H9 (cell line): ENCODE data around the gene TTF2. TPM values are rescaled to one million over a fixed set of nuclear protein-coding genes. Genes with fewer than 3 reads are reported as not detected.

ENCODE experiments used
- DNase-seq: peaks from one replicate; pipeline ENCODE4 v3.0.0-alpha.2; 2017
- H2AFZ ChIP-seq: one replicate; pipeline ENCODE4 v1.6.1; 2013; ENCODE audit warnings: mild to moderate bottlenecking, low read length, control low read depth, moderate library complexity
- H2AK5ac ChIP-seq: 2 replicates; pipeline ENCODE4 v1.6.1; 2013; ENCODE audit warnings: low read length, control low read depth, mixed read lengths; ENCODE audit not compliant: insufficient read length
- H2BK120ac ChIP-seq: one replicate; pipeline ENCODE4 v1.6.1; 2013; ENCODE audit warnings: low read depth, mild to moderate bottlenecking, low read length, control low read depth, inconsistent platforms; ENCODE audit not compliant: poor library complexity, severe bottlenecking
- H2BK12ac ChIP-seq: 2 replicates; pipeline ENCODE4 v1.6.1; 2013; ENCODE audit warnings: low read length, control low read depth, mixed read lengths, low read depth; ENCODE audit not compliant: insufficient read length
- H2BK15ac ChIP-seq: 2 replicates; pipeline ENCODE4 v1.6.1; 2013; ENCODE audit warnings: low read depth, low read length, control low read depth
- H2BK20ac ChIP-seq: one replicate; pipeline ENCODE4 v1.6.1; 2013; ENCODE audit warnings: low read depth, mild to moderate bottlenecking, low read length, control low read depth, inconsistent platforms; ENCODE audit not compliant: poor library complexity, severe bottlenecking
- H2BK5ac ChIP-seq: 2 replicates; pipeline ENCODE4 v1.6.1; 2013; ENCODE audit warnings: low read length, control low read depth, mixed read lengths; ENCODE audit not compliant: insufficient read length
- H3K14ac ChIP-seq: 2 replicates; pipeline ENCODE4 v1.6.1; 2013; ENCODE audit warnings: low read length, control low read depth; ENCODE audit not compliant: insufficient read depth
- H3K18ac ChIP-seq: 2 replicates; pipeline ENCODE4 v1.6.1; 2013; ENCODE audit warnings: low read depth, mild to moderate bottlenecking, mixed read lengths, low read length, control low read depth; ENCODE audit not compliant: insufficient read length
- H3K23ac ChIP-seq: 2 replicates; pipeline ENCODE4 v1.6.1; 2013; ENCODE audit warnings: low read length, control low read depth, mixed read lengths, low read depth; ENCODE audit not compliant: insufficient read length
- H3K23me2 ChIP-seq: 2 replicates; pipeline ENCODE4 v1.6.1; 2013; ENCODE audit warnings: low read depth, mild to moderate bottlenecking, mixed read lengths, low read length, control low read depth; ENCODE audit not compliant: insufficient read length, poor library complexity, severe bottlenecking
- H3K27ac ChIP-seq: 2 replicates; pipeline ENCODE4 v1.5.1; 2013; ENCODE audit warnings: low read length, control low read depth, mixed read lengths, low read depth; ENCODE audit not compliant: insufficient read length
- H3K27me3 ChIP-seq: 2 replicates; pipeline ENCODE4 v1.6.1; 2013; ENCODE audit warnings: low read length, control low read depth, inconsistent platforms; ENCODE audit not compliant: insufficient read depth
- H3K4ac ChIP-seq: 2 replicates; pipeline ENCODE4 v1.6.1; 2013; ENCODE audit warnings: low read depth, mild to moderate bottlenecking, control low read depth, inconsistent platforms, low read length, moderate library complexity
- H3K4me1 ChIP-seq: 2 replicates; pipeline ENCODE4 v1.6.1; 2013; ENCODE audit warnings: low read length, control low read depth, inconsistent platforms; ENCODE audit not compliant: insufficient read depth
- H3K4me2 ChIP-seq: 2 replicates; pipeline ENCODE4 v1.6.1; 2013; ENCODE audit warnings: low read length, control low read depth, mixed read lengths; ENCODE audit not compliant: insufficient read length, insufficient read depth
- H3K56ac ChIP-seq: 2 replicates; pipeline ENCODE4 v1.6.1; 2013; ENCODE audit warnings: low read depth, mild to moderate bottlenecking, mixed read lengths, low read length, control low read depth; ENCODE audit not compliant: insufficient read length
- H3K79me1 ChIP-seq: 2 replicates; pipeline ENCODE4 v1.6.1; 2013; ENCODE audit warnings: low read depth, mild to moderate bottlenecking, moderate library complexity, low read length, control low read depth, inconsistent platforms; ENCODE audit not compliant: insufficient read depth, poor library complexity, severe bottlenecking
- H3K79me2 ChIP-seq: 2 replicates; pipeline ENCODE4 v1.6.1; 2013; ENCODE audit warnings: low read length, control low read depth, inconsistent platforms; ENCODE audit not compliant: insufficient read depth
- H3K9ac ChIP-seq: 2 replicates; pipeline ENCODE4 v1.6.1; 2013; ENCODE audit warnings: low read length, control low read depth, mixed read lengths; ENCODE audit not compliant: insufficient read length; ENCODE audit errors: extremely low read depth
- H3K9me3 ChIP-seq: one replicate; pipeline ENCODE4 v1.6.1; 2013; ENCODE audit warnings: low read depth, low read length, inconsistent platforms; ENCODE audit not compliant: control insufficient read depth
- H3T11ph ChIP-seq: one replicate; pipeline ENCODE4 v1.6.1; 2013; ENCODE audit warnings: mild to moderate bottlenecking, low read length, control low read depth, inconsistent platforms
- H4K20me1 ChIP-seq: one replicate; pipeline ENCODE4 v1.6.1; 2013; ENCODE audit not compliant: control insufficient read depth, insufficient read length, insufficient read depth
- H4K5ac ChIP-seq: 2 replicates; pipeline ENCODE4 v1.6.1; 2013; ENCODE audit warnings: low read depth, mild to moderate bottlenecking, mixed read lengths, low read length, control low read depth; ENCODE audit not compliant: insufficient read length
- H4K8ac ChIP-seq: replicated peaks from 2 replicates; pipeline ENCODE4 v1.6.1; 2013; ENCODE audit warnings: low read length, control low read depth, mixed read lengths, low read depth; ENCODE audit not compliant: insufficient read length
- H4K91ac ChIP-seq: 2 replicates; pipeline ENCODE4 v1.6.1; 2013; ENCODE audit warnings: low read depth, mild to moderate bottlenecking, moderate library complexity, mixed read lengths, low read length, control low read depth; ENCODE audit not compliant: insufficient read length
- H3K27ac Mint-ChIP-seq, 3 experiments: 2 replicates in 2 of 3; 3 replicates in 1 of 3; pipeline ENCODE4 v1.8.0; 2020 to 2021; ENCODE audit warnings: mixed read lengths in 3 of 3, mild to moderate bottlenecking in 1 of 3, moderate library complexity in 1 of 3
- H3K27me3 Mint-ChIP-seq: 2 replicates; pipeline ENCODE4 v1.8.0; 2021; ENCODE audit warnings: low read depth, mild to moderate bottlenecking, moderate library complexity, mixed read lengths
- H3K36me3 Mint-ChIP-seq, 3 experiments: 2 replicates in 2 of 3; 3 replicates in 1 of 3; pipeline ENCODE4 v1.8.0; 2020 to 2021; ENCODE audit warnings: low read depth in 3 of 3, mixed read lengths in 3 of 3; ENCODE audit not compliant: insufficient read depth in 1 of 3
- H3K4me1 Mint-ChIP-seq, 2 experiments: 2 replicates each; pipeline ENCODE4 v1.8.0; 2020; ENCODE audit warnings: mixed read lengths in 2 of 2
- H3K4me3 Mint-ChIP-seq, 2 experiments: 2 replicates in 1 of 2; 3 replicates in 1 of 2; pipeline ENCODE4 v1.8.0; 2020 to 2021; ENCODE audit warnings: mild to moderate bottlenecking in 2 of 2, mixed read lengths in 2 of 2, moderate library complexity in 1 of 2
- H3K9me3 Mint-ChIP-seq, 2 experiments: 2 replicates in 1 of 2; 3 replicates in 1 of 2; pipeline ENCODE4 v1.8.0; 2020; ENCODE audit warnings: mild to moderate bottlenecking in 2 of 2, mixed read lengths in 2 of 2, moderate library complexity in 1 of 2
- WGBS: extraction: QIAGEN DNeasy Blood & Tissue Kit; methylation state at CpG from one replicate; pipeline ENCODE4 v1.1.7; 2013; ENCODE audit warnings: missing lambda C conversion rate, low lambda C conversion rate, mixed read lengths; ENCODE audit not compliant: insufficient read length; ENCODE audit errors: extremely low coverage; 5-methylcytosine and 5-hydroxymethylcytosine counted together
- total RNA-seq: library from RNA; stranded (reverse); gene quantifications from 2 replicates; pipeline ENCODE4 v1.2.1, GENCODE V29; 2021
- TF ChIP-seq, protein P1 (sequence below): fragments of 200-600 bp; sonication (generic); conservative IDR thresholded peaks from 3 replicates; pipeline ENCODE4 v1.8.0; 2021; ENCODE audit warnings: antibody characterized with exemption, mild to moderate bottlenecking

The TTF2 gene
- total RNA-seq, 1 experiment from 2014 or later, result 86.4 TPM

DNA sequence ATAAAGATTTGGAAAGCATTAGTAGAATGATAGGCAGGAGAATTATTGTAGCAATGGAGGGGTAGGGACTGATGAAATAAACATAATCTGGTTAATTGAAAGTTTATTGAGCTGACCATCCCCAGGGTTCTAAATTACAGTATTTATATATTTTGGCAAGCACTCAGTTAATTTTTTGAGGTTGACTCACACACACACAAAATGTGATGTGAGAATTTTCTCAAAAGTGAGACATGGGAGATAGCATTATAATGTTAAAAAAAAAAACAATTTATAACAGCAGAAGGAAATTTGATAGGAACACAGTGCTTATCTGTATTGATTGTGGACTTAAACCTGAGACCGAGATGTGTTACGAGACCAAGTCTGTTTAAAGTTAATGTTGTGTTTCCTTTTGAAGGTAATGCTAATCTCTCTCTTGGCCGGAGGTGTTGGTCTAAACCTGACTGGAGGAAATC, 36.9 kb downstream of the TTF2 start:
- Histone ChIP-seq H3K79me2 (no peaks in the 10 kb centered on the region), H3K56ac (no peak overlapping the region), H2BK15ac (no peak overlapping the region), H3K9me3 (no peaks in the 10 kb centered on the region), H3K23ac (no peak overlapping the region), H3K23me2 (no peaks in the 10 kb centered on the region), H4K20me1 (no peaks in the 10 kb centered on the region), H3K4ac (no peak overlapping the region), H2BK5ac (no peak overlapping the region), H2BK12ac (no peak overlapping the region), H3K4me2 (no peak overlapping the region), H3T11ph (no peak overlapping the region), H3K27ac (no peak overlapping the region), H2BK120ac (no peak overlapping the region), H3K4me1 (peaks cover 4% of the 10 kb centered on the region; the same call in 1 of the 2 replicates), H2AK5ac (no peak overlapping the region), H2BK20ac (no peak overlapping the region), H4K8ac (no peak overlapping the region), H3K18ac (no peak overlapping the region), H3K14ac (no peak overlapping the region), H3K27me3 (no peaks in the 10 kb centered on the region), H4K5ac (no peak overlapping the region), H4K91ac (no peak overlapping the region), H3K9ac (no peak overlapping the region), H3K79me1 (no peaks in the 10 kb centered on the region), H2AFZ (no peak overlapping the region)
- H3K4me3 Mint-ChIP-seq, result no peak overlapping the region
- no peaks in the 10 kb centered on the region for H3K9me3 Mint-ChIP-seq
- H3K27me3 Mint-ChIP-seq, result no peaks in the 10 kb centered on the region
- H3K4me1 Mint-ChIP-seq, result peaks cover 18 to 21% of the 10 kb centered on the region in 2 experiments
- no peak for DNase-seq
- WGBS, result no CpG with 5 or more reads among the region's 3 CpGs
- TF ChIP-seq, protein P1, sequence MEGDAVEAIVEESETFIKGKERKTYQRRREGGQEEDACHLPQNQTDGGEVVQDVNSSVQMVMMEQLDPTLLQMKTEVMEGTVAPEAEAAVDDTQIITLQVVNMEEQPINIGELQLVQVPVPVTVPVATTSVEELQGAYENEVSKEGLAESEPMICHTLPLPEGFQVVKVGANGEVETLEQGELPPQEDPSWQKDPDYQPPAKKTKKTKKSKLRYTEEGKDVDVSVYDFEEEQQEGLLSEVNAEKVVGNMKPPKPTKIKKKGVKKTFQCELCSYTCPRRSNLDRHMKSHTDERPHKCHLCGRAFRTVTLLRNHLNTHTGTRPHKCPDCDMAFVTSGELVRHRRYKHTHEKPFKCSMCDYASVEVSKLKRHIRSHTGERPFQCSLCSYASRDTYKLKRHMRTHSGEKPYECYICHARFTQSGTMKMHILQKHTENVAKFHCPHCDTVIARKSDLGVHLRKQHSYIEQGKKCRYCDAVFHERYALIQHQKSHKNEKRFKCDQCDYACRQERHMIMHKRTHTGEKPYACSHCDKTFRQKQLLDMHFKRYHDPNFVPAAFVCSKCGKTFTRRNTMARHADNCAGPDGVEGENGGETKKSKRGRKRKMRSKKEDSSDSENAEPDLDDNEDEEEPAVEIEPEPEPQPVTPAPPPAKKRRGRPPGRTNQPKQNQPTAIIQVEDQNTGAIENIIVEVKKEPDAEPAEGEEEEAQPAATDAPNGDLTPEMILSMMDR, result no peak
- H3K36me3 Mint-ChIP-seq, result peaks cover 38 to 90% (median 75%) of the 10 kb centered on the region in 3 experiments; a peak in 6 of 7 replicates
- H3K27ac Mint-ChIP-seq, result peak overlapping the region in 2 of 3 experiments; percentile 11 to 42; a peak in 3 of 7 replicates
